GM11168 (cell line): ENCODE data around the gene RBM43.

ENCODE experiments used
- in situ Hi-C: fragments of 300-500 bp; cut with MboI; formaldehyde crosslinking; loops from one replicate; pipeline ENCODE4 v1.12.0; 2022; ENCODE audit warnings: low sequenced_read_pairs; ENCODE audit not compliant: unreplicated experiment

The RBM43 gene

GRCh38 chr2:151233760-151234159 lies 27.9 kb downstream of the RBM43 start:
- in situ Hi-C loops, result loop anchor here (25.0 kb wide), 2 partner anchors 196 to 1646 kb away; partner anchors contain the start of gene MMADHC

- in situ Hi-C loops, result loop anchor here (25.0 kb wide), 2 partner anchors 196 to 1646 kb away; partner anchors contain the start of gene MMADHC
Observed at GRCh38 chr2:151233288-151233687, 28.4 kb downstream of the RBM43 start.

DNA sequence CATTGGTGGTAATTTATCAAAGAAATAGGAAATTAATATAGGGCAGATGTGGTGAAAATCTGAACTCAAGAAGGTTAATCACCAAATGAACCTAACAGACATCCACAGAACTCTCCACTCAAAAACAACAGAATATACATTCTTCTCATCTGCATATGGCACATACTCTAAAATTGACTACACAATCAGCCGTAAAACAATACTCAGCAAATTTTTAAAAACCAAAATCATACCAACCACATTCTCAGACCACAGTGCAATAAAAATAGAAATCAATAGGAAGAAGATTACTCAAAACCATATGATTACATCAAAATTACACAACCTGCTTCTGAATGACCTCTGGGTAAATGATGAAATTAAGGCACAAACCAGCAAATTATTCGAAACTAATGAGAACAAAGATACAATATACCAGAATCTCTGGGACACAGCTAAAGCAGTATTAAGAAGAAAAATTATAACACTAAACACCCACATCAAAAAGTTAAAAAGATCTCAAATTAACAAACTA lies 31.0 kb downstream of the RBM43 start:
- in situ Hi-C loops, result loop anchor here (25.0 kb wide), 2 partner anchors 193 to 1643 kb away; partner anchors contain the start of gene MMADHC

GRCh38 chr2:151228847-151229512 lies 32.7 kb downstream of the RBM43 start:
- in situ Hi-C loops, result loop anchor here (25.0 kb wide), 2 partner anchors 192 to 1642 kb away; partner anchors contain the start of gene MMADHC

- in situ Hi-C loops, result no loop called here
Observed at GRCh38 chr2:151217343-151217742, 44.3 kb downstream of the RBM43 start.

- in situ Hi-C loops, result no loop called here
Observed at GRCh38 chr2:151207100-151207499, 54.6 kb downstream of the RBM43 start.

DNA sequence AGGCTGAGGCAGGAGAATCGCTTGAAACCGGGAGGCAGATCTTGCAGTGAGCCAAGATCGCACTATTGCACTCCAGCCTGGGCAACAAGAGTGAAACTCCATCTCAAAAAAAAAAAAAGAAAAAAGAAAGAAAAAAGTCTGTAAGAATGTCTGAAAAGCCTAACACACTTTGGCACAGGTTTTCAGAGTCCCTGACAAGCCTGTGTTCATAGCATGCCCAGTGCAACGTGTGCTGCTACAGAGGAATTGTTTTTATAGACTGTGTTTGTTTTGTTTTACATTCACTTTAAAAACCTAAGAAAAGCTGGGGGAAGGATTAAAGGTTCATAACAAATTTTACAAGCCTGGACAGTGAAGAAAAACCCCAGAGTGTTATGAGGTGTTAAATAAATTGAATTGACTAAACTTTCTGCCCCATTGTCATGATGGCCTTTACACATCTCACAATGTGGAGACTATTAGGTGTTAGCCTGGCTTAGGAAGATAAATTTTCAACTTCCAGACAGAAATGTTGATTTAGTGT lies 55.2 kb downstream of the RBM43 start:
- in situ Hi-C loops, result no loop called here

DNA sequence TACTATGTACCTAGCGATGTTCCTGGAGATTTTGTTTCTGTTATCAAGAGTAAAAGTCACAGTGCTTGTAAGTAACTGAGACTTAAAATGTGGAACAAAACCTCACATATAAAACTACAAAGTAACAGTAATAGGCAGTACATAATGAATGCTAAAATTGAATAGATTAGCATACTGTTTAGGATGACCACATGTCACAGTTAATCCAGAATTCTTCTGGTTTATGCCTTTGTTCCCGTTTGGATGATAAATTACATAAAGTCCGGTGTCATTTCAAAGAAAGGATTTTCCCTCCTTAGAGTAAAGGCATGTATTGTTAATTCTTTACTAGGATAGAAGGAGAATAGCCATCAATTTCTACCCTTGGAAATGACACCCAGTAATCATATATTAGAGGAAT lies 56.1 kb downstream of the RBM43 start:
- in situ Hi-C loops, result no loop called here

DNA sequence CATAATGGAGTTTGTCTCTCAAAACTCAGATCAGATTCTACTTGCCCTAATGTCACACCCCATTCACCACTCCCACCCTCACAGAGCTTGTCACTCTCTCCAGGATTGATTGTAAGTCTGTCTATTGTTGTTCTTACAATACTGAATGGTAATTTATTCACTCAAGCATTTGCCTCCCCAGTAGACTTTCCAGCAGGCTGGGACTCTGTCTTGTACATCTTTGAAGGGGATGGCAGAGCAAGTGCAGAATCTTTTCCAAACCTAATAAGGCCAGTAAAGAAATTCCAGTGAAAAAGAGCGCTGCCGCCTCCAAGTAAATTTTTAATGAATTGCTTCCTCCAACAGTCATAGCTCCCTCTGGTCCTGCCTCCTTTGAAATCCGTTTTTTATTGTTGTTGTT lies 56.9 kb downstream of the RBM43 start:
- in situ Hi-C loops, result no loop called here

DNA sequence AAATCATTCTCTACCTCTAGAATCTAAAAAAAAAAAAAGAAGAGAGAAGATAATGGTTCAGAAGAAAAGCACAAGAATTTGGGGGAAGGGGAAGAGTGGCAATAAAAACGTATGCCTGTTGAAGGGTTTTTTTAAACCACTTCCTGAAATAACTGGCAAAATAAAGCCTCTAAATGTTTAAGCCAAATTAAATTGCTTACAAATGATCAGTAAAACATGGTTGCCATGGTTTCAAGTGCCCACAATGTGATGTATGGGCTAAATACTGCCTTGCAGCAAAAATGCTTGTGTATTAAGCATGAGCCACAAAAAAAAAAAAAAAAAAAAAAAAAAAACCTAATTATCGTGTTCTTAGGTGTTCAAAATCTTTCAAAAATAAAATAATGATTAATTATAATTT lies 60.8 kb downstream of the RBM43 start:
- in situ Hi-C loops, result no loop called here

DNA sequence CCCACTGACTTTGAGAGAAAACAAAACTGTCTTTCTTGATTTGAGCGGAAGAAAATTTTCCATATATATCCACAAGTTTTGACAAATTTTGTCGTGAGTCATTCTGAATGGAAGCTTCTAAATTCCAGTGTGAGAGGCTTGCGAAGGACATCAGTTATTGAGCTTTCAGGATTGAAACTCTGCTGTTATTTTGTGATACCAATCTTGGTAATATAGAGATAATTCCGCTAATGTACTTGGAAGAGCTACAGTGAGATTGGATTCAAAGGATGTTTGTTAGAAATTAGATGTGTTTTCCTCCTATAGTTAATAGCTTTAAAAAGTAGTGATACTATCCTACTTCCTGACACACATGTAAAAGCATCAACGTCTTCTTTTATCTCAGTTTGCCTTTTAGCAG lies 61.4 kb downstream of the RBM43 start:
- in situ Hi-C loops, result no loop called here

DNA sequence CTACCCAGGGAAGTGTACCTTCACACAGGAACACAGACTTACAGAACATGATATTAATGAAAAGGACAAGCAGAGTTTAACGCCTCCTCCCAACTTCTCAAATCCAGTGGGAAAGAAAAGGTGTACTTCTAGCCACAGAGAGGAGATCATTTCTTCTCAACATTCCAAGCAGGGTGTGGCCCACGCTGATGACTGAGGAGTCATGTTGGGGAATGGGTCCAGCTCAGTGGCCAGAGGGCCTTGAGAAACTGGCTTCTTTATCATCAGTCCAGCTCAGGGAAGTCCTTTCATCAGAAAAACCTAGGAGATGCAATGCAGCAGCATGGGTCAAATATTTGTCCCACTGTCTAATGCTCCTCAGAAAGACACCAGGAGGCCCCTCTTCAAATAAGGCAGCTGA lies 63.0 kb downstream of the RBM43 start:
- in situ Hi-C loops, result no loop called here
